NCI-H1694 treated with DMSO at 0.1 percent for 48 hours (cell line): ENCODE data around the gene STXBP5L.
"Not testable (repeated sequence)": the region's sequence is repeated elsewhere in the genome, so short reads cannot be mapped to it uniquely, and the experiment has no call there.

Source experiments
- DNase-seq: peaks from one replicate; lab custom pipeline; 2025; lab: John Stamatoyannopoulos, UW

Gene STXBP5L

GRCh38 chr3:120908030-120908794 is at the start of gene STXBP5L:
Gene STXBP5L, plus strand, starts transcription at chr3:120908205. Its CDS starts 1,374 bp downstream, at chr3:120909579.
- peak; percentile 55 for DNase-seq

- DNase-seq = no peak
These were observed 49.5 kb upstream of the STXBP5L start for GRCh38 chr3:120858521-120858920.

GRCh38 chr3:120864541-120864940 is 43.5 kb upstream of the STXBP5L start:
- no peak for DNase-seq

- DNase-seq = no peak
These were observed 32.5 kb upstream of the STXBP5L start for GRCh38 chr3:120875507-120875906.

GRCh38 chr3:120875989-120876388 is 32.0 kb upstream of the STXBP5L start:
- DNase-seq = no peak

- no peak for DNase-seq
These were observed 28.6 kb upstream of the STXBP5L start for GRCh38 chr3:120879411-120879810.

- DNase-seq = no peak
These were observed 15.1 kb upstream of the STXBP5L start for GRCh38 chr3:120892921-120893320.

- DNase-seq = no peak
These were observed 13.5 kb upstream of the STXBP5L start for GRCh38 chr3:120894316-120895057.

- DNase-seq = not testable (repeated sequence)
These were observed 6.3 kb upstream of the STXBP5L start for GRCh38 chr3:120901716-120902115.

GRCh38 chr3:120903221-120903620 is 4.8 kb upstream of the STXBP5L start:
- peak; percentile 38 for DNase-seq

- DNase-seq = peak; percentile 97
These were observed 361 bp upstream of the STXBP5L start for GRCh38 chr3:120907659-120908029.

GRCh38 chr3:120908795-120909601 is 993 bp downstream of the STXBP5L start:
- peak; percentile 4 for DNase-seq

- no peak for DNase-seq
These were observed 1.5 kb downstream of the STXBP5L start for GRCh38 chr3:120909602-120909878.

GRCh38 chr3:120926146-120926545 is 18.1 kb downstream of the STXBP5L start:
- DNase-seq = no peak

GRCh38 chr3:120928991-120929390 is 21.0 kb downstream of the STXBP5L start:
- DNase-seq = no peak

GRCh38 chr3:120931593-120931992 is 23.6 kb downstream of the STXBP5L start:
- DNase-seq = no peak

- DNase-seq = no peak
These were observed 48.1 kb downstream of the STXBP5L start for GRCh38 chr3:120956143-120956542.

- DNase-seq = no peak
These were observed 74.8 kb downstream of the STXBP5L start for GRCh38 chr3:120982608-120983320.

GRCh38 chr3:120983321-120983665 is 75.3 kb downstream of the STXBP5L start:
- DNase-seq = no peak

- DNase-seq = no peak
These were observed 75.8 kb downstream of the STXBP5L start for GRCh38 chr3:120983841-120984240.

GRCh38 chr3:120985242-120985641 is 77.2 kb downstream of the STXBP5L start:
- no peak for DNase-seq

- DNase-seq = no peak
These were observed 81.0 kb downstream of the STXBP5L start for GRCh38 chr3:120988994-120989393.
